Measurements from ENCODE around the gene EIF1AY.
"Not testable (repeated sequence)": the region's sequence is repeated elsewhere in the genome, so short reads cannot be mapped to it uniquely, and the experiment has no call there.

The EIF1AY gene, protein sequence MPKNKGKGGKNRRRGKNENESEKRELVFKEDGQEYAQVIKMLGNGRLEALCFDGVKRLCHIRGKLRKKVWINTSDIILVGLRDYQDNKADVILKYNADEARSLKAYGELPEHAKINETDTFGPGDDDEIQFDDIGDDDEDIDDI

DNA sequence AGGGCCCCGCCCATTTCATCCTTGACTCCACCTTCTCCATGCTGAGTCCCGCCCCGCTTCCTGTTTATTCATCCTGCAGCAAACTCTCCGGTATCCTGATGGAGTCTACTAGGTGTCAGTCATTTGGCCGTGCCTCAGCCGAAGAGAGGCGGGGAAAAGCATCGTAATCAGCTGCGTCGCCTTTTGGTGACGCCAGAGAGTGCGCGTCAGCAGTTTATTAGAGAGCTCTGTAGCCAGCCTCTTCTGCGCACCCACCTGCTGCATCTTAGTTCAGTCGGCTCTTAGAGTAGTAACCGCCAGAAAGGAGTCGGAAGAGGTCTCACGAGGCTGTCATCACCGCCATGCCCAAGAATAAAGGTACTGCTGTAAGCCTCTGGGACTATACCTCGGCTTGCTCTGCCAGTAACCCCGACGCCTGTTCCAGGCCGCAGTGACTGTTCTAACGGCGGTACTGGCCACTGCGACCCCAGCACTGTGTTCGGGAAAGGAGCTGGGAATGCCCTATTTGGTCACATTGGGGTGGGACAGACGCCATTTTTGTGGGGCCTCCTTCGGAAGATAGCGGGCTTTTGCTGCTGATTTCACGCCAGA is at the start of gene EIF1AY:
EIF1AY (plus strand) TSS at position 246 of the 591 bp plus-strand sequence; CDS start at position 342, 96 bp downstream.
- DNase-seq: no peak

DNA sequence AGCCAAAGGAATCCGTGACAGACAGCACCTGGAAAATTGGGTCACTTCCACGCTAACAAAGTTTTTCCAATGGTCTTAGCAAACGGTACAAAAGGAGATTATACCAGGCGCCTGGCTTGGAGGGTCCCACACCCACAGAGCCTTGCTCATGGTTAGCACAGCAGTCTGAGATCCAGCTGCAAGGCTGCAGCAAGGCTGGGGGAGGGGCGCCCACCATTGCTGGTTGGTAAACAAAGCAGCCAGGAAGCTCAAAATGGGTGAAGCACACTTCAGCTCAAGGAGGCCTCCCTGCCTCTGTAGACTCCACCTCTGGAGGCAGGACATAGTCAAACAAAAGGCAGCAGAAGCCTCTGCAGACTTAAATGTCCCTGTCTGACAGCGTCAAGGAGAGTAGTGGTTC is 47.1 kb upstream of the EIF1AY start:
- DNase-seq: no peak

DNA sequence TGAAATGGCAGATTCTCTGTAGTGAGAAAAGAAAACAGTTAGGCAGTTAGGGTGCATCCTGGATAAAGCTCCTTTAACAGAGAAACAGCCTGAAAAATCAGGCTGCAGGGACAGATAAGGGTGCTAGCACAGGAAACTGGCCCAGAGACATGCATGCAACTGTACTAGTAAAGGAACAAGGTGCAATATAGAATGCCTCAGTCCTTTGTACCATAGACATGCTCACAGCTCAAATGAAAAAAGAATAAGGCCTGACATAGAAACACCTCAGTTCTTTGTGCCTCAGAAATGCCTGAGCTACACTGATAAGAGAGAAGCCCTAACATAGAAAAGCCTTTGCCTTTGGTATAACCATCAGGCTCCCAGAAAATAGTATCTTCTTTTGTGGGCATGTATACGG is 37.4 kb upstream of the EIF1AY start:
- no peak for DNase-seq

DNA sequence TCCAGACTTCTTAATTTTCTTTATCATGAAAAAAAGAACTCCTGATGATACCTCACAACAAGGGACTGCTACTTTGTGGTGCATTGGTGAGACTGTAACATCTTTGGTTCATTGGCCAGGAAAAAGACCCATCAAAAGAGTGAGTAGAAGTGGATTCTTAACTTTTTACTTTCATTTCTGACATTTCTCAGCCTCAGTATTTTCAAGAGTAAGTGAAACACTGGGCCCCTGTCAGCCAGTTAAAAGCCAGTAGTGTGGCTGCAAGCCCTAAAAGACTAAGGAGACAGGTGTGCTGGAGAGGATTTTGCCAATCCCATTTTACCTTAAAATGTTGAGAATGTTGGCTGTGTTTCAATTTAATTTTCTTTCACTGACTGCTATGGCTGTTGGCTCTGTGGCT is 36.6 kb upstream of the EIF1AY start:
- no peak for DNase-seq

DNA sequence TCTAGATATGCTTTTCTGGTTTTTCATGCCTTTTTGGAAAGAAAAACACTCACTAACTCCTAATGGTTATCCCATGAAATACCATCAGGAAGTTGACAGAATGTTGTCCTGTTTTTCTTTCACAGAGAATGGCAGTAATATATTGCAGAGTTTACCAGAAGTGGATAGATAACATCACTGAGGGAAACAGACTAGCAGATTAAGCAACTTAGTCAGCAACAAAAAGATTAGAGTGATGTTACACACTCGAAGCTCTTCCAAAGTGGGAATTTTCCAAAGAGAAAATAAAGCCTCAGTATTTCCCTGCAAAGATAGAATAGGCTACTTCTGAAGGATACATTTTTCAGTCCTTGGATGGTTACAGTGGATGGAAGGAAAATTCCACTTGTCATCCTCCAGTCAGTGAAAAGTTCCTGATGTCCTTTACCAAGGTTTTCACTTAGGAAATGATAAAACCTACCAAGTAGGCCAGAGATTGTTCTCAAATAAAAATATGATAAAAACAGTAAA is 31.1 kb upstream of the EIF1AY start:
- DNase-seq: no peak

DNA sequence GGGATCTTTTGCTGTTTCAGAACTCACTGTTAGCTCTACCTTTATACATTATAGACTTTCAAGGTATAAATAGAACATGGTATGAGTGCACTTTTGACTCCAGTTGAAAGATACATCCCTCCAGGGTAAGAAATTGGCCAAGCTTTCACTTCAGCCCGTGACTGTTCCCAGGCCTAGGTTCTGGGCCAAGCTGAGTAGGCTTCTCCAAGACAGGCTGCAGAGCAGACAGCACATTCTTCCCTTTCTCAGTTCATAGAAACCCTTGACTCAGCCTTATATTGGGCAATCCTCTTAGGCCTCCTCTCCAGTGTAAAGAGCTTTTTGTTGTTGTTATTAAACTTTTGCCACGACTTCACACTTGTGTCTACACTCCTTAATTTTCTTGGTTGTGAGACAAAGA is 29.5 kb upstream of the EIF1AY start:
- DNase-seq: no peak

DNA sequence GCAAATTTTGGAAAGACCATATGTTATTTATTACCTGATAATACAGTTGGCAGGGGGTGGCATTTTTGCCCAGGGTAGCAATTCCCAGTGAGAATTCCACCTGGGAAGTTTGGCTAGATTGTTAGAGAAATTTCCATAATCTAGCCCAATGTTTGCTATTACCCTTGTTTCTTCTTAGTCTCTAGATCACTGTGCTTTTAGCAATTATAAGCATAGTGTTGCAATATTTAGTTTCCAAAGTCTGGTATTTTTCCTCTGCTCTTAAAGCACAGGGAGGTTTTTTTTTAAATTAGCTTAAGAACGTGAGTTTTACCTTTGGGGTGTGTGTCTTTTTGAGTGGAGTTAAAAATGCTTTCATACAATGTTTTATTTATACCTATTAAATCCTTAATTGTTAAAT is 26.3 kb upstream of the EIF1AY start:
- DNase-seq: no peak

DNA sequence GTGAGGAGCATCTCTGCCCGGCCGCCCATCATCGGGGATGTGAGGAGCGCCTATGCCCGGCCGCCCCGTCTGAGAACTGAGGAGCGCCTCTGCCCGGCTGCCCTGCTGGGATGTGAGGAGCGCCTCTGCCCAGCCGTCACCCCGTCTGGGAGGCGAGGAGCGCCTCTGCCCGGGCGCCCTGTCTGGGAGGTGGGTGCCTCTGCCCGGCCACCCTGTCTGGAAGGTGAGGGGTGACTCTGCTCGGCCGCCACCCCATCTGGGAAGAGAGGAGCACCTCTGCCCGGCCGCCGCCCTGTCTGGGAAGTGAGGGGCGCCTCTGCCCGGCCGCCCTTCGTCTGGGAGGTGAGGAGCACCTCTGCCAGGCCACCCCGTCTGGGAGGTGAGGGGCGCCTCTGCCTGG is 23.7 kb upstream of the EIF1AY start:
- DNase-seq: no peak

DNA sequence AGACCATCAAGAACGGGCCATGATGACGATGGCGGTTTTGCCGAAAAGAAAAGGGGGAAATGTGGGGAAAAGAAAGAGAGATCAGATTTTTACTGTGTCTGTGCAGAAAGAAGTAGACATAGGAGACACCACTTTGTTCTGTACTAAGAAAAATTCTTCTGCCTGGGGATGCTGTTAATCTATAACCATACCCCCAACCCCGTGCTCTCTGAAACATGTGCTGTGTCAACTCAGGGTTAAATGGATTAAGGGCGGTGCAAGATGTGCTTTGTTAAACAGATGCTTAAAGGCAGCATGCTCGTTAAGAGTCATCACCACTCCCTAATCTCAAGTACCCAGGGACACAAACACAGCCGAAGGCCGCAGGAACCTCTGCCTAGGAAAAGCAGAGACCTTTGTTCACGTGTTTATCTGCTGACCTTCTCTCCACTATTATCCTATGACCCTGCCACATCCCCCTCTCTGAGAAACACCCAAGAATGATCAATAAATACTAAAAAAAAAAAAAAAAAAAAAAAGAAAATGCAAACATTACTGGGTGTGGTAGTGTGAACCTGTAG is 22.7 kb upstream of the EIF1AY start:
- not testable (repeated sequence) for DNase-seq

DNA sequence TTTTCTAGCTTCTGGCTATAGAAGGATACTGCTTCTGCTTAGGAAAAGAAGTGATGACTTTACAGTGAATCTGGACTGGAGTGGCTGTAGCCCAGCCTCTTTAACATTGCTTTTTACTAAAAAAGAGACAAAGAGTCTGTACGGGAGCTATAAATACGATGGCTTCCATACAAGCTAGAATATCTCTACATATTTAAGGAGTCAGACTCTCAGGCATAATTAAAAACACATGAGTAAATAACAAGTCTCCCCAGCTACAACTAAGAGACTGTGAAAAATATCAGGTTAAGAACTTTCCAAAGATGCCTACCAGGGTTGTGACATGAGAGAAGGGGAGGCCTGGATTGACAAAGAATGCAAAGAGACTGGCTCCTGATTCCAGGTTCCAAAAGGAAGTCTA is 19.8 kb upstream of the EIF1AY start:
- DNase-seq: no peak

DNA sequence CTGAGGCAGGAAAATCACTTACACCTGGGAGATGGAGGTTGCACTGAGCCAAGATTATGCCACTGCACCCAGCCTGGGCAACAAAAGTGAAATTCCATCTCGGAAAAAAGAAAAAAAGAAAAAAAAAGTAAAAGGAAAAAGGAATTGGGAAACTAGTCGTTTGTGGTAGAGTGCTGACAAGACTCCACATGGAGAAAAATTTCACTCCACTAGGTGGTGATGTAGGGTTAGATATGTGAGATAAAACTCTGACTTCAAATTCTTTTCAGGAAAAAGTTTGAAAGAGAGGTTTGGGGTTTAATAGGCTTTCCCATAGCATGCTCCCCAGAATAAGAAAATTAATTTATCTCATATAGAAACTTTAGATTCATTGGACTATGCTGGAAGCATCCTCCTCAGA is 16.9 kb upstream of the EIF1AY start:
- no peak for DNase-seq

DNA sequence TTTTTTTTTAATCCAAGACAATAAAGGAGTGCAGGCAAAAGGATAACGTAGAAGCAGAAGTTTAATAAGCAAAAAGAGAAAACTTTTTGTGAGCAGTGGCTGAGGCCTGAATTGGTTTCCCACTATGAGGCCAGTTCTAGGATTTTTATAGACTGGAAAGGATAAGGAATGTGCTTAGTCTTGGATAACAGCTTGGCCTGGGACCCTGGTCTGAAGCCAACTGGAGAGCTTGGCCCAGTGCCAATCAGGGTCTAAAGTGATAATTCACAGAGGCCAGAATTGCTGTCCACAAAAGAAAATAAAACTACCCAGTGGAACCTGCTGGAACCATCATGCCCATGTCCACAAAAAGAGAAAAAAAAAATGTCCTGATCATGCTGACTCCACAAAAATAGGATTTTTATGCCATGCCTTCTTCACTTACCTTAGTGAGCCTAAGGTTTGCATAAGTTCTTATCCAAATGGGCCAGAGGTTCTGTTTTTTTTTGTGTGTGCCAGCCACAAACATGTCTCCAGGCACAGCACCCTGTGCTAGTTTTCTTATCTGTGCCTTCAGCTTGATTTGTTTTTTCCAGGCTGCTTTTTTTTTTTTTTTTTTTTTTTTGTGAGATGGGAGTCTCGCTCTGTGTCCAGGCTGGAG is 15.6 kb upstream of the EIF1AY start:
- DNase-seq: no peak

DNA sequence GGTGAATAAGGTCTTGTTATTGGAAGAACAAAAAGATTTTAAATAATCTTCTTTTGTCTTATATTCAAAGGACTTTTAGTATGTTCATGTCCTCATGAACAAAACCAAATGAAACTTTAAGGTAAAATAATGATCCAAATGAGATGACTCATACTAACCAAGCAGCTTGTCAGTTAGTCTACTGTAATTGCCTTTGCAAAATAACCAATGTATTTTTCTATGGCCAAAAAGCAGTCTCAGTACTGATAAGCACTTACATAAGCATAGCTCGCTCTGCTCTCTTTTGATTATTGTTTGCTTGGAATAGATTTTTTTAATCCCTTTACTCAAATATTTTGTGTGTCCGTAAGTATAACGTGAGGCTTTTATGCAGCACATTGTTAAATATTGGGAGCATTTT is 4.3 kb upstream of the EIF1AY start:
- no peak for DNase-seq

DNA sequence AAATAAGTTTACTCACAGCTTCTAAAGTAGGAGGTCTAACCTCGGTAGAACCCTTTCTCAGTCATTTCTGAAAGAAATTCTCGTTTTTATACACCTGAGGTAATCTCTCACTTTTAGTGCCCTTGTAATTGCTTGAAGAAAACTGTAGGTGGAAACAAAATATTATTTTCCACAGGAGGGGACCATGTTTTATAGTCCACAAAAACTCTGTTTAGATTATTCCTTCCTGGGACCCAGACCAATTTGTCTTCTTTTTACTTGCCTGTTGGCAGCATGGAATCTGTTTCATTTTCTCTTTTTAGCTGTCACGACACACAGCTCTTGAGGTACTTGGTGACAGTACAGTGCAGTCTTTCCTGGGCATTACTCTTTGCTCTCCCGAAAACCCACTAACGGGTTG is 930 bp downstream of the EIF1AY start:
- no peak for DNase-seq

DNA sequence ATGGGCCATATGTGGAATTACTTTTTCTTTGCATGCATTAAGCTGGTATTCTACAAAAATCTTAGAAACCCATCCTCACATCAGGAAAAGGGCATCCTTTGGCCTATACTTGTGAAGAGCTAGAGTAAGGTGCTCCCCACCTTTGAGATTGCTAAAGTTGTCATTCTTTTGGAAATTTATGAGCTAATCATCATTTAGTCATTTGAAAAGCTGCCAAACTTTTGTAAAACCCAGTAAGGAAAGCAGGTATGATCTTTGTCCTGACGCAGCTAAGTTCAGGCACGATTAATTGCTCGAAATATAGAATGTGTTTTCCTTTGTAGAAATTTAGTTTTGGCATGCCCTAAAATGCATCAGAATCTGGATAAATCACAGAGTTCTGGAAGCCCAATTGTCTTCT is 2.6 kb downstream of the EIF1AY start:
- no peak for DNase-seq

DNA sequence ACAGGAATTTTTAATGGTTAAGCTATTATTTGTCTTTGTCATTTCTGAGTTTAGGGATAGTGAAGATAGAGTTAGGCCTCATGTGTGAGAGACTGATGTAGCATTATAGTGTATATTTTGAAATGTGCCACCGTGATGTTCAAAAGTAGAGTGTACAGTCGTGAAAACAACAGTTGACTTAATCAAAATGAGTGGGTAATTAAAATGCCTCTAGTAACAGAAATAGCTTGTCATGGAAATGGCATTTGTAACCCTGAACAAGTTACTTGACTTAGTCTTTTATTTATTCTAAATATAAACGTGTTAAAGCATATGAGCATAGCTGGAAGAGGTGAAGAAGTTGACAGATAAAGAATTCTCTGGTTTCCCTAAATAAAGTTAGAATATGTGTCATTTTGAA is 6.1 kb downstream of the EIF1AY start:
- no peak for DNase-seq

DNA sequence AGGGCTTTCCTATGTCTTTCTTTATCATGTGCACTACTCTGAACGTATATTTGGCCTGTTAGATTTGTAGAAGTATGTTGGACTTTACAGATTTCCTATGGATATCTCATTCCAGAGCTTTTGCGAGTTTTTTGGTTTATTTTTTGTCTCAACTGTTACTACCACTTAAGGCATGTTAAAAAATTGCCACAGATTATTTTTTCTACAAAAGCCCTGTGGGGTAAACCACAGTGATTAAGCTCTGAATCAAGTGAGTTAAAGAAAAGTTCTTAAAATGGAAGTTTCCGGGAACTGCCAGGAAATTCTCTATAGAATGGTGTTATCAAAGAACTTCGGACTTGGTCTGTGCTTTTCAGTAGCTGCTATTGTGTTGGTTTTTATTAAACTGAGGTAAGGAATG is 10.6 kb downstream of the EIF1AY start:
- no peak for DNase-seq
